NCI-H1694 (cell line): ENCODE results near the gene FAM24B.
"Not testable (repeated sequence)": the region's sequence is repeated elsewhere in the genome, so short reads cannot be mapped to it uniquely, and the experiment has no call there.

ENCODE experiments used
- DNase-seq: peaks from one replicate; lab custom pipeline; 2025; lab: John Stamatoyannopoulos, UW

The FAM24B gene, protein sequence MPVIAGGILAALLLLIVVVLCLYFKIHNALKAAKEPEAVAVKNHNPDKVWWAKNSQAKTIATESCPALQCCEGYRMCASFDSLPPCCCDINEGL

GRCh38 chr10:122879339-122880273 lies at the start of gene FAM24B:
TSS of gene FAM24B (minus strand) at chr10:122879581. CDS start at chr10:122850515, 29,066 bp downstream.
- DNase-seq: peak; percentile 78

DNA sequence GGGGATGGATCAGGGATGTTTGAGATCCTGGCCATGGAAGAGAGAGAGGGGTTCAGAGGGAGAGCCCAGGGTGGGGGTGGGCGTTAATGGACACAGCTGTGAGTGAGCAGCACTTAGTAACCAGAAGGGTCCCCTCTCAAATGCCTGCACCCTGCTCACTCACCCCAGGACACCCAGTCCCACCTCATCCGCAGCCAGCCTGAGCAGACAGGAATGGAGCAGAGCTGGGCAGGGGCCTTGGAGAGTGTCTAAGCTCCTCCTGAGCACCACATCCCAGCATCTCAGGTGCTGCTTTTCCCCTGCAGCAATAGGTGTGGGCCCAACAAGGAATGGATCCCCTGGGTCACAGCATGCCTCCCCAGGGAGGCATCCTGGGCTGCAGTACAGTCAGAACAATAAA lies 36.3 kb upstream of the FAM24B start:
- no peak for DNase-seq

DNA sequence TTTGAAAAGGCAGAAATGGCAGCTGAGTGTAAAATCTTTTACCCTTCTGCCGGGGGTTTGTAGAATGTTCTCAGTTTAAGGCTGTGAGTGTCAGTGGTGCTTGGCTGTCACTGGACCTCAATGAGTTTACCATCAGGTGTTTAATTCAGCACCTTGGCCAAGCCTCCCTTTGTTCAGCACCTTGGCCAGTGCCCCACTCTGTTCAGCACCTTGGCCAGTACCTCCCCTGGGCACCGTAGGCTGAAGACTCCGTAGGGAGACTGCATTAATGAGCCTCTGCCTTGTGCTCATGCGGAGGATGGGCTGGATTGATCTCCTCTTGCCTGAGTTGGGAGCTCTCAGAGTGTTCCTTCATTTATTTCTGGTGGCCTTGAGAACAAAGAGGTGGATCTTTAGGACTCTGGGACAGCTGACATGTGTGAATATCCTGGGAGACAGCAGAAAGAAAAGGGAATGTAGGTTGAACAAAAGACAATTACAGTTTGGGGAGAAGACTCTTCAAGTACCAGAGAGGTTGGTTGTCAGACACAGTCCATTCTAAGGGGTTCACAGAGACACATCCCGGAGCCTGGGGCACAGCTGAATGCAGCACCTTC lies 32.6 kb upstream of the FAM24B start:
- DNase-seq: no peak

GRCh38 chr10:122910310-122910709 lies 30.9 kb upstream of the FAM24B start, which contains the start of gene FAM24A:
TSS of gene FAM24A (plus strand) at chr10:122910610. CDS start at chr10:122911635, 1,025 bp downstream.
- DNase-seq: no peak

- not testable (repeated sequence) for DNase-seq
Observed at GRCh38 chr10:122903861-122904260, 24.5 kb upstream of the FAM24B start.

- no peak for DNase-seq
Observed at GRCh38 chr10:122894261-122894944, 15.0 kb upstream of the FAM24B start.

- no peak for DNase-seq
Observed at GRCh38 chr10:122884166-122884565, 4.8 kb upstream of the FAM24B start.

GRCh38 chr10:122882766-122883165 lies 3.4 kb upstream of the FAM24B start:
- no peak for DNase-seq

GRCh38 chr10:122878799-122879338 lies 512 bp downstream of the FAM24B start:
- DNase-seq: no peak

- DNase-seq: no peak
Observed at GRCh38 chr10:122877264-122877663, 2.1 kb downstream of the FAM24B start.

GRCh38 chr10:122876467-122876855 lies 2.9 kb downstream of the FAM24B start:
- no peak for DNase-seq

DNA sequence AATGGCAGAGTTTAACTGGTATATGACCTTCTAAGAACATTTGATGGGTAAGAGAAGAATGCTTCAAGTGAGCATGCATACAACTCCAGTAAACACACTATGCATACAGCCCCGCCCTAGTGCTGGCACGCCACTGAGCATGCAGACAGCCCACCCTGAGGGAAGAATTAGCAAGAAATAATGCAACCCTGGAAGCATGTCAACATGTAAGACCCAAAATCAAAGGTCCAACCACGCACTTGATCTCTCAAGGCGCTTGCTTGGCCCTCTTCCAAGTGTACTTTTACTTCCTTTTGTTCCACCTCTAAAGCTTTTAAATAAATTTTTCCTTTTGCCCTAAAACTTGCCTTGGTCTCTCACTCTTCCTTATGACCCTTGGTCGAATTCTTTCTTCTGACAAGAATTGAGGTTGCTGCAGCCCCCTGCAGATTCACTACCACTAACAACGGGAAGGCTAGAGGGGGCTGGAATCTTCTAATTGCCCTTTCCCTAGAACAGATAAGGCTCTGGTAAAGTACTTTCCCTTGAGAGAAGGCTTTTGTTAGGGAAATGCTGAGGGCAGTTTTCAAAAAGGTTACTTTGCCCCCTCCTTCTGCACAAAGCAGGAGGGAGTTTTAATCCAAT lies 3.4 kb downstream of the FAM24B start:
- no peak for DNase-seq

DNA sequence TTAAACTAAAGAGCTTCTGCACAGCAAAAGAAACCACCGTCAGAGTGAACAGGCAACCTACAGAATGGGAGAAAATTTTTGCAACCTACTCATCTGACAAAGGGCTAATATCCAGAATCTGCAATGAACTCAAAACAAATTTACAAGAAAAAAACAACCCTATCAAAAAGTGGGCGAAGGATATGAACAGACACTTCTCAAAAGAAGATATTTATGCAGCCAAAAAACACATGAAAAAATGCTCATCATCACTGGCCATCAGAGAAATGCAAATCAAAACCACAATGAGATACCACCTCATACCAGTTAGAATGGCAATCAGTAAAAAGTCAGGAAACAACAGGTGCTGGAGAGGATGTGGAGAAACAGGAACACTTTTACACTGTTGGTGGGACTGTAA lies 7.4 kb downstream of the FAM24B start:
- DNase-seq: not testable (repeated sequence)

DNA sequence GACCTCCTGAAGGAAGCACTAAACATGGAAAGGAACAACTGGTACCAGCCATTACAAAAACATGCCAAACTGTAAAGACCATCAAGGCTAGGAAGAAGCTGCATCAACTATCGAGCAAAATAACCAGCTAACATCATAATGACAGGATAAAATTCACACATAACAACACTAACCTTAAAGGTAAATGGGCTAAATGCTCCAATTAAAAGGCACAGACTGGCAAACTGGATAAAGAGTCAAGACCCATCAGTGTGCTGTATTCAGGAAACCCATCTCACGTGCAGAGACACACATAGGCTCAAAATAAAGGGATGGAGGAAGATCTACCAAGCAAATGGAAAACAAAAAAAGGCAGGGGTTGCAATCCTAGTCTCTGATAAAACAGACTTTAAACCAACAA lies 10.6 kb downstream of the FAM24B start:
- not testable (repeated sequence) for DNase-seq

DNA sequence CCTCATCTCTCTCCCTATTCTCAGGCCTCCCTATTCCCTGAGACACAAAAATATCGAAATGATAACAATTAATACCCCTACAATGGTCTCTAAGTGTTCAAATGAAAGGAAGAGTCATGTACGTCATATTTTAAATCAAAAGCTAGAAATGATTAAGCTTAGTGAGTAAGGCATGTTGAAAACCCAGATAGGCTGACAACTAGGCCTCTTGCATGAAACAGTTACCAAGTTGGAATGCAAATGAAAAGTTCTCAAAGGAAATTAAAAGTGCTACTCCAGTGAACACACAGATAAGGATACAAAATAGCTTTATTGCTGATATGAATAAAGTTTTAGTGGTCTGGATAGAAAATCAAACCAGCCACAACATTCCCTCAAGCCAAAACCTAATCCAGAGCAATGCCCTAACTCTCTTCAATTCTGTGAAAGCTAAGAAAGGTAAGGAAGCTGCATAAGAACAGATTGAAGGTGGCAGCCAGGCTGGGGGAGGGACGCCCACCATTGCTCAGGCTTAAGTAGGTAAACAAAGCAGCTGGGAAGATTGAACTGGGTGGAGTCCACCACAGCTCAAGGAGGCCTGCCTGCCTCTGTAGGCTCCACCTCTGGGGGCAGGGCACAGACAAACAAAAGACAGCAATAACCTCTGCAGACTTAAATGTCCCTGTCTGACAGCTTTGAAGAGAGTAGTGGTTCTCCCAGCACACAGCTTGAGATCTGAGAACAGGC lies 12.5 kb downstream of the FAM24B start:
- DNase-seq: not testable (repeated sequence)

- no peak for DNase-seq
Observed at GRCh38 chr10:122864901-122865300, 14.5 kb downstream of the FAM24B start.

GRCh38 chr10:122864194-122864592 lies 15.2 kb downstream of the FAM24B start:
- no peak for DNase-seq

DNA sequence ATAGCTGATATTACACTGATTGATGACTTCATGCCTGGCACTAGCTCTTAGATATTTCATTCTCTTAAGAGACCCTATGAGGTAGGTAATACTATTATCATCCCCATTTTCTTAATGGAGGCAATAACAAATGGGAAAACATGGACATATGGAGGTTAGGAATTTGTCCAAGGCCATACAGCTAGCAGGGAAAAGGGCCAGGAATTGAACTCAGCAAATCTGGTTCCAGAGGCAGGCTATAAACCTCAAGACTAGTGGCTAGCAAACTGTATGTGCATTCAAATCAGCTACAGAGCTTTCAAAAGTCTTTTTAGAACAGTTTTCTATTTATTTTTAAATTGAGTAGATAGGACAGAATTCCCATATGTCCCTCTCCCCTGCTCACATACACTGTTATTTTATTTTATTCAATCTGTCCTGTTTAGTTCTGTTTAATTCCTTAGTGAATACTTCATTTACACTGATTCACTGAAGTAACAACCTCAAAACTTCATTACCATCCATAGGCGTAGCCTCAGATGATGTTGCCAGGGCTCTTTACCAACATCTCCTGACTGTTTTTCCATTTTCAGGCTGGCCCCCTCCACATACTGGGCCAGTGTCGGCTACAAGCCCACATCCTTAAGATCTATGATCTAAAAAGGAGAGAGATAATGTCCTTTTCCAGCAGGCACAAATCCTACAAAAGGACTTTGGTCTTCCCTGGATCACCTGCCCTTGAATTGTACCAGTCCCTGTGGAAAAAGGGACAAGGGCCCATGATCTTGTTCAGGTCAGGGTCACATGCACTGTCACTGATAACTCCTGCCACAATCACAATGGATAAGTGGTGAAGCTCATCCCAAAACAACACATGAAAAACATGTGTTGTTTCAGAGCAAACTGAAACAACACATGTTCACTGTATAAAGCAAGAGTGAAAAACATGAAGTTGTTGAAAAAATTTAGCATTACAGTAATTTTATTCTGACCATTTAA lies 15.9 kb downstream of the FAM24B start:
- no peak for DNase-seq

DNA sequence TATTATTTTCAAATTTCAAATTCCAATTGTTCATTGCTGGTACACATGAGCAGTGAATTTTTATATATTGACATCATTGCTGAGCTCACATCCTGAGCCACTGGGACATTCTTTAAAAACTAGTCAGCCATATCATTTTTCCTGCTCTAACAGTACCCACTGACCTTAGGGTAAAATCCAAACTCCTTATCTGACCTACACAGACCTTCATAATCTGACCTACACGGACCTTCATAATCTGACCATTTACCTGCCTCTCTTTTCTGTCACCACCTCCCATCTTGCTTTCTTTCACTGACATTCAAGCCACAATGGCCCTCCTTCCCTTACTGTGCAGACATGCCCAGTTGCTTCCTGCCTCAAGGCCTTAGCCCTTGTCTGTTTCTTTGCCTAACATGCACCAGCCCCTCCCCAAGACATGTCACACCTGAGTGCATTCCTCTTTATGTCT lies 17.6 kb downstream of the FAM24B start:
- DNase-seq: no peak

GRCh38 chr10:122859527-122859926 lies 19.9 kb downstream of the FAM24B start:
- DNase-seq: no peak
